Testis (tissue), 3 donors: ENCODE data around the gene ATAD3C. TPM values are rescaled to one million over a fixed set of nuclear protein-coding genes. Genes with fewer than 3 reads are reported as not detected.
"Not testable (repeated sequence)": the region's sequence is repeated elsewhere in the genome, so short reads cannot be mapped to it uniquely, and the experiment has no call there.

Experiments
- DNase-seq: peaks from one replicate; pipeline ENCODE4 v3.0.0-alpha.2; 2019
- H3K27ac ChIP-seq, 2 donors: fragments of 200-600 bp; sonication (generic); one replicate each; pipeline ENCODE4 v1.5.1; 2019
- H3K27me3 ChIP-seq: fragments of 200-600 bp; sonication (generic); one replicate; pipeline ENCODE4 v1.5.1; 2019
- H3K36me3 ChIP-seq: fragments of 200-600 bp; sonication (generic); one replicate; pipeline ENCODE4 v1.5.1; 2017; ENCODE audit warnings: low read depth; ENCODE audit errors: missing control alignments
- H3K4me1 ChIP-seq: fragments of 200-600 bp; sonication (generic); one replicate; pipeline ENCODE4 v1.5.1; 2019
- H3K4me3 ChIP-seq, 2 donors: fragments of 200-600 bp; sonication (generic); one replicate each; pipeline ENCODE4 v1.5.1; 2017 to 2019
- H3K9me3 ChIP-seq: fragments of 200-600 bp; sonication (generic); one replicate; pipeline ENCODE4 v1.5.1; 2017
- POLR2A ChIP-seq: fragments of 450-650 bp; IDR thresholded peaks from one replicate; pipeline ENCODE4 v1.6.1; 2017; ENCODE audit warnings: antibody characterized with exemption, mild to moderate bottlenecking, moderate library complexity
- WGBS, 2 donors: methylation state at CpG; one replicate each; pipeline ENCODE4 v1.1.5; 2018; 5-methylcytosine and 5-hydroxymethylcytosine counted together
- intact Hi-C: fragments of 100-400 bp; cut with DNase I; formaldehyde crosslinking; loops from one replicate; pipeline ENCODE4 v1.15.1; 2023; ENCODE audit warnings: low total_unique reads
- polyA plus RNA-seq: library from polyadenylated mRNA; stranded (reverse); fragments of 350-450 nt; fragmentation: Illumina TruSeq; extraction: RNeasy Lipid Tissue Mini Kit (QIAGEN cat#74804); gene quantifications from one replicate; pipeline ENCODE4 v1.2.3, GENCODE V29; 2014; ENCODE audit warnings: low read depth, low replicate concordance; ENCODE audit not compliant: insufficient read depth
- total RNA-seq, 2 donors: library from RNA; depleted of rRNA; stranded (reverse); fragments of >200 nt; gene quantifications; one replicate each; pipeline ENCODE4 v1.2.3, GENCODE V29; 2016
- TF ChIP-seq, protein P1 (sequence below), 3 experiments: fragments of 450-650 bp in 2 of 3; fragments of 200-600 bp in 1 of 3; sonication (generic) in 1 of 3; IDR thresholded peaks; one replicate each; pipeline ENCODE4 v1.5.1; 2016 to 2019; ENCODE audit warnings: antibody characterized with exemption in 3 of 3, mild to moderate bottlenecking in 2 of 3, moderate library complexity in 1 of 3

Gene ATAD3C
- total and polyA plus RNA-seq, 3 donors from 2014 or later = 1.3 to 3.0 (median 1.5) TPM

DNA sequence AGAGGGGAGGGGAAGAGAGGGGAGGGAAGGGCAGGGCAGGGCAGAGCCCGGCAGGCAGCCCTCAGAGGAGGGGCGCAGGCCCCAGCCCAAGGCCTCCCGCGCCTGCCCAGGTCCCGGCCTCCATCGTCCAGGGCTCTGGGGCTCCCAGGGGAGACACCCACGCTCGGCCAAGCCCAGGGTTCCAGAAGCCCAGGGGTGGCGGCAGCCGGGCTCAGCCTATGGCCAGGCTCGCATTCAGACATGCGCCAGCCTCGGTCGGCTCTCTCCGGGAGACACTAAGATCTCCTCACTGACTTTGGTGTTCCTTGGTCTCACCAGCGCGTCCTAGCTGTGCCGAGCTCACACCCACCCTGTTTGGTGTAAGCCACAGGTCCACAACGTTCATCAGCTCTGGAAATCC lies 21.3 kb upstream of the ATAD3C start:
- H3K27me3 ChIP-seq = no peaks in the 10 kb centered on the region
- DNase-seq = no peak
- H3K27ac ChIP-seq = peak overlapping the region in 1 of 2 donors; percentile 50
- 80 to 82% methylated on average over 17 to 19 of the region's 19 CpGs for WGBS, 2 donors
- intact Hi-C loops = no loop called here
- no peaks in the 10 kb centered on the region for H3K36me3 ChIP-seq
- H3K9me3 ChIP-seq = no peaks in the 10 kb centered on the region
- H3K4me3 ChIP-seq = no peak overlapping the region
- peaks cover 42% of the 10 kb centered on the region for H3K4me1 ChIP-seq
- TF ChIP-seq POLR2A = no peak
- TF ChIP-seq, protein P1, sequence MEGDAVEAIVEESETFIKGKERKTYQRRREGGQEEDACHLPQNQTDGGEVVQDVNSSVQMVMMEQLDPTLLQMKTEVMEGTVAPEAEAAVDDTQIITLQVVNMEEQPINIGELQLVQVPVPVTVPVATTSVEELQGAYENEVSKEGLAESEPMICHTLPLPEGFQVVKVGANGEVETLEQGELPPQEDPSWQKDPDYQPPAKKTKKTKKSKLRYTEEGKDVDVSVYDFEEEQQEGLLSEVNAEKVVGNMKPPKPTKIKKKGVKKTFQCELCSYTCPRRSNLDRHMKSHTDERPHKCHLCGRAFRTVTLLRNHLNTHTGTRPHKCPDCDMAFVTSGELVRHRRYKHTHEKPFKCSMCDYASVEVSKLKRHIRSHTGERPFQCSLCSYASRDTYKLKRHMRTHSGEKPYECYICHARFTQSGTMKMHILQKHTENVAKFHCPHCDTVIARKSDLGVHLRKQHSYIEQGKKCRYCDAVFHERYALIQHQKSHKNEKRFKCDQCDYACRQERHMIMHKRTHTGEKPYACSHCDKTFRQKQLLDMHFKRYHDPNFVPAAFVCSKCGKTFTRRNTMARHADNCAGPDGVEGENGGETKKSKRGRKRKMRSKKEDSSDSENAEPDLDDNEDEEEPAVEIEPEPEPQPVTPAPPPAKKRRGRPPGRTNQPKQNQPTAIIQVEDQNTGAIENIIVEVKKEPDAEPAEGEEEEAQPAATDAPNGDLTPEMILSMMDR (IDR thresholded peaks at IDR 0.05) = no peak

DNA sequence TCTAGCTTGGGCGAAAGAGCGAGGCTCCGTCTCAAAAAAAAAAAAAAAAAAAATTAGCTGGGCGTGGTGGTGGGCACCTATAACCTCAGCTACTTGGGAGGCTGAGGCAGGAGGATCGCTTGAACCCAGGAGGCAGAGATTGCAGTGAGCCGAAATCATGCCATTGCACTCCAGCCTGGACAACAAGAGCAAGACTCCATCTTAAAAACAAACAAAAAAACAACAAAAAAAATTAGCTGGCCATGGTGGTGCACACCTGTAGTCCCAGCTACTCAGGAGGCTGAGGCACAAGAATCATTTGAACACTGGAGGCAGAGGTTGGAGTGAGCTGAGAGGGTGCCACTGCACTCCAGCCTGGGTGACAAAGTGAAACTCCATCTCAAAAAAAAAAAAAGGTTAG lies 20.5 kb upstream of the ATAD3C start:
- H3K4me3 ChIP-seq, DNase-seq, H3K9me3 ChIP-seq, H3K27me3 ChIP-seq, intact Hi-C loops, H3K36me3 ChIP-seq: not testable (repeated sequence)
- Histone ChIP-seq H3K27ac (peak overlapping the region in 1 of 2 donors; percentile 89), H3K4me1 (peaks cover 50% of the 10 kb centered on the region)
- WGBS, 2 donors = 94 to 95% methylated on average over 6 of the region's 6 CpGs

DNA sequence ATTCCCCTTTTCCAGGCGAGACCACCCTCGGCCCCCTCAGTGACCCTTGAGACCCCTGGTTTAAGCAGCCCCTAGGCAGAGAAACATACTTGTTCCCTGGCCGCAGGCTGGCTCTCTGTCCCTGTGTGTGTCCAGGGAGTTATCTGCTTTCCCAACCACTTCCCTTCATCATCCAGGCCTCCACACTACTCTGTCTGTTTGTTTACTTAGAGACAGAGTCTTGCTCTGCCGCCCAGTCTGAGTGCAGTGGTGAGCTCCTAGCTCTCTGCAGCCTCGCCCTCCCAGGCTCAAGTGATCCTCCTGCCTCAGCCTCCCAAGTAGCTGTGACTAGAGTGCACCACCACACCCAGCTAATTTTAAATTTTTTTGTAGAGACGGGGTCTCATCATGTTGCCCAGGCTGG lies 19.8 kb upstream of the ATAD3C start:
- Histone ChIP-seq H3K36me3 (no peaks in the 10 kb centered on the region), H3K4me1 (peaks cover 57% of the 10 kb centered on the region), H3K27ac (peak overlapping the region; percentile 88 to 89), H3K9me3 (no peaks in the 10 kb centered on the region), H3K4me3 (no peak overlapping the region), H3K27me3 (no peaks in the 10 kb centered on the region)
- WGBS, 2 donors = 33 to 37% methylated on average over 6 of the region's 6 CpGs
- no peak for DNase-seq
- intact Hi-C loops = no loop called here
- TF ChIP-seq, protein P1 (IDR thresholded peaks at IDR 0.05) = no peak
- TF ChIP-seq POLR2A = no peak

DNA sequence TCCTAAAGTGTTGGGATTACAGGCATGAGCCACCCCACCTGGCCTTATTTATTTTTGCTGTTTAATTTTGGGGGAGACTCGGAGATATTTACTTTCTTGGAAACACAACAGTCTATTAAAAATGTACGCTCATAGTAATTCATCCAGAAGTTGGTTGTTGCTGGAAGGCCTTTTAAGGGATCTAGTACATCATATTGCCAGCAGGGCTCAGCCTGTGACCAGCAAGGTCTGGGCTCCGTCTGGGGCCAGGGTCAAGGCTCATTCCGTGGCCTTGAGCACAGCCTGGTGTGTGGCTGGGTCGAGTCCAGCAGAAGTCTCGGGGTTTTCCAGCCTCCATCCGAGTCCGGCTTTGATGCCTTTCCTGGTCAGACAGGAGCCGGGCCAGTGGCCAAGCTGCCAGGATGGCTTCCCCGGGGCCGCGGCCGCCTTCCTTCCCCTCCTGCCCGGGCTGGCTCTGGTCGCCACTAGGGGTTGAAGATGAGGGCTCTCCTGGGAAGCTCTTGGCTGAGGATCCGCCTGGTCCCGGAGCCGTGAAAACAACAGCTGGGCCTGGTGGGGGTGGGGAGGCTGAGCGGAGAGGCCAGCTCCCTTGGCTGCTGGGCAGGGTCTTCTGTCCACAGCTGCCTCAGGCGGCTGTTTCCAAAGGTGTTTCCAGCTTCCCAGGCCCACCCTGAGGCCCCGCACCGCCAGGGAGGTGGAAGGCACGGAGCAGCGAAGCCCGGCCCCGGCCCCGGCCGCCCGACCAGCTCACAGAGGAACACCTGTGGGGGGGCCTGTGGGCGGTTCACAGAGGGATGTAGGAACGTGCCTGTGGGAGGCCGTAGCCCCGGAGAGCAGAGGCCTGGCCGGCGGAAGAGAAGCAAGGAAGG lies 19.1 kb upstream of the ATAD3C start:
- WGBS, 2 donors = 26 to 44% methylated on average over 6 to 34 of the region's 35 CpGs
- intact Hi-C loops = no loop called here
- Histone ChIP-seq H3K9me3 (no peaks in the 10 kb centered on the region), H3K36me3 (no peaks in the 10 kb centered on the region), H3K27me3 (no peaks in the 10 kb centered on the region), H3K4me3 (no peak overlapping the region), H3K27ac (peak overlapping the region; percentile 88 to 89), H3K4me1 (peaks cover 64% of the 10 kb centered on the region)
- peak; percentile 91 for DNase-seq
- no peak for TF ChIP-seq POLR2A
- TF ChIP-seq, protein P1 (IDR thresholded peaks at IDR 0.05) = peak in 2 of 3 experiments; percentile 30 to 48

DNA sequence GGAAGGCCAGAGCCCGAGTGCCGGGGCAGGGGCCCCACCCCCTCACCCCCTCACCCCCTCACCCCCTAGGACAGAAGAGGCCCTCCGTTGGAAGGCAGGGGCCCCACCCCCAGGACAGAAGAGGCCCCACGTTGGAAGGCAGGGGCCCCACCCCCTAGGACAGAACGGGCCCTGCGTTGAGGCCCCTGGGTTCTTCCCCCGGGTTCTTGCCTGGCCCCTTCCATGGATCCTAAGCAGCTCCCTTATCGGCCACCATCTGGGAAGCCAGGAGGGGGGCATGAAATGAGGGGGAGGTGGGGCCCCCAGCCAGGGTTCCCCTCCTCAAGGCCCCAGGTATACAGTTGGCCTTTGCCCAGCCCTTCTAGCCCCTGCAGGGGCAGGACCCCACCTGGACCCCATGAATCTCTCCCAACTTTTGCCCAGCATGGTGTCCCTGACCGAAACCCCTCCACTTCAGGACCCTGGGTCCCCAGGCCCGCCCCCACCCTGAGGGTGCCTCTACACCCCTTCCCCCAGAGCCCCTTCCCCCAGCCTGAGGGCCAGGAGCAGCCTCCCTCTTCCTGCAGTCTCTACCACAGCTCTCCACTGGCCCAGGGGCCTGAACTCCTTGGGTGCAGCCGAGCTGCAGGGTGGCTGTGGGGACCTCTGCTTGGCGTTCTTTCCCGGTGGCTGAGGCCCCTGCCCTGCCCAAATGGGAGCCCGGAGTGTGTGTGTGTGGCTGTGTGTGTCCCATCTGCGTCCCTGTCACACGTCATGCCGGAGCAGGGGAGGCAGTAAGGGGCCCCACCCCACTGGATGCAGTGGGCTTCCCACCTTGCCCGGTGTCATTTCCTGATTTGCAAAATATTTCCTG lies 18.3 kb upstream of the ATAD3C start:
- intact Hi-C loops = no loop called here
- Histone ChIP-seq H3K4me3 (no peak overlapping the region), H3K4me1 (peaks cover 67% of the 10 kb centered on the region), H3K36me3 (no peaks in the 10 kb centered on the region), H3K9me3 (no peaks in the 10 kb centered on the region), H3K27ac (peak overlapping the region; percentile 88 to 89), H3K27me3 (no peaks in the 10 kb centered on the region)
- WGBS, 2 donors = 34 to 60% methylated on average over 1 to 14 of the region's 18 CpGs
- no peak for DNase-seq
- TF ChIP-seq, protein P1 (IDR thresholded peaks at IDR 0.05) = no peak
- TF ChIP-seq POLR2A = no peak
